ENCODE measurements around the gene SMIM13.

The SMIM13 gene

DNA sequence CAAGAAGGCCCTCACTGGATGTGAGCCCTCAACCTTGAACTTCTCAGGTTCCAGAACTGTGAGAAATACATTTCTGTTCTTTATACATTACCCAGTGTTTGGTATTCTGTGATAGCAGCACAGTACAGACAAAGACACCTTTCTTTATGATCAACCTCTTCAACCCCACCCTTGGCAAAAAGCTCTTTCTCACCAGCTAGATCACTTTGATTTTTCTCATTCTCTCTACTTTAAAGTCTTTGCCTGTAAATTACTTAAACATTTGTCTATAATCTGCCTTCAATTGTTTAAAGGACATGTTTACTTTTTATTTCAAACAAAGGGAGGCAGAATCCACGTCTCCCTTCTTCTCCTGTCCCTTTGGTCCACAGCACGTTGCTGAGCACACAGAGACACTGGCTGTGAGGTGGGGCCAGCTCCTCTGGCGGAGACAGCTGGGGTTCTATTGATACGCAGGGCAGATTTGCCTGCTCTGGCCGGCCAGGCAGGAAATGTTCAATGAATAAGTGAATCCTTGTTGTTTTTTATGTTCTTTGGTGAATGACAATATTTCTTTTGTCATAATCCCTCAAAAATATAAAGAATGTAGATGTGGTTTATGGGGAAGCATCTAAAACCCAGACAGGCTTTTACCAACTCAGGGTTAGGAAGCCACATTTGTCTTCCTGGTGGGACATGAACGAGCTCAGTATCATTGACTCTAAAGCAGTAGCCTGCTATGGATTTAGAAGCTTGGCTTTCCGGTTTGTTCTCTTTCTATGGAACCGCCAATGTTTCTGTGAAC lies 86.0 kb downstream of the SMIM13 start:
- no peaks in the 10 kb centered on the region for H3K4me1 Mint-ChIP-seq
- peaks cover 19% of the 10 kb centered on the region for H3K9me3 Mint-ChIP-seq
- no peak overlapping the region for H3K4me3 Mint-ChIP-seq
- no peak overlapping the region for H3K27ac Mint-ChIP-seq
- H3K27me3 Mint-ChIP-seq, result no peaks in the 10 kb centered on the region
- peaks cover 27% of the 10 kb centered on the region for H3K36me3 Mint-ChIP-seq

- H3K27me3 Mint-ChIP-seq, result no peaks in the 10 kb centered on the region
Observed at GRCh38 chr6:11181478-11182136, 88.0 kb downstream of the SMIM13 start.

DNA sequence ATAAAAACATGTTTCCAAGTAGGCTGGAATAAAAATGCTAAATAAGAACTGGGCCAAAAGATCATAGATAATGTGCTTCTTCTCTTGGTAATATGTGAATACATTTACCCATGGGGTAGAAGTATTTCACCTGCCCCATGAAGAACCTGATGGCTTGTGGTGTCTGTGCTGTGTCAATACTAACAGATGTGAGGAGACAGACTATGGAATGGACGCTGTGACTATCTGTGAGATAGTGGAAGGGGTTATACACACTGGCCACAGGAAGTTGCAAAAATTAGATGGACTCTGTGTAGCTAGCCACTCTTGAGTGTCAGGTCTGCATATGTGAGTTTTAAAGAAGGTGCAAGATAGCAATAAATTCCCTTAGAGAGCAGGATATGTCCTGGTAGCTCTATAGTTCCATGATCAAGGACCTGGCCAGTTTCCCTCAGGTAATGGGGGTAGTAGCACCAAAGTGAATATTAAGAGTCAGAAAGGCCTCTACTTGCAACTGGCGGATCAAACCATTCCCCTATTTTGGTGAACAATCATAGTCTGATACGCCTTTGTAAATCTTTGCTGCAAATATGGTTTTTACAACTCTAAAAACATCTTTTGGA lies 90.2 kb downstream of the SMIM13 start:
- Mint-ChIP-seq H3K4me3 (no peak overlapping the region), H3K27ac (no peak overlapping the region), H3K36me3 (peaks cover 54% of the 10 kb centered on the region), H3K9me3 (peaks cover 22% of the 10 kb centered on the region), H3K4me1 (no peaks in the 10 kb centered on the region), H3K27me3 (no peaks in the 10 kb centered on the region)

More at GRCh38 chr6:11181478-11182136, 88.0 kb downstream of the SMIM13 start:
- no peak overlapping the region for H3K27ac Mint-ChIP-seq
- H3K9me3 Mint-ChIP-seq, result peaks cover 22% of the 10 kb centered on the region
- H3K36me3 Mint-ChIP-seq, result peaks cover 37% of the 10 kb centered on the region
- H3K4me1 Mint-ChIP-seq, result no peaks in the 10 kb centered on the region
- no peak overlapping the region for H3K4me3 Mint-ChIP-seq

GRCh38 chr6:11185204-11185842 lies 91.7 kb downstream of the SMIM13 start:
- peaks cover 22% of the 10 kb centered on the region for H3K9me3 Mint-ChIP-seq
- H3K27me3 Mint-ChIP-seq, result no peaks in the 10 kb centered on the region
- H3K4me3 Mint-ChIP-seq, result no peak overlapping the region
- H3K4me1 Mint-ChIP-seq, result no peaks in the 10 kb centered on the region
- no peak overlapping the region for H3K27ac Mint-ChIP-seq
- peaks cover 57% of the 10 kb centered on the region for H3K36me3 Mint-ChIP-seq

GRCh38 chr6:11187301-11187700 lies 93.7 kb downstream of the SMIM13 start:
- Mint-ChIP-seq H3K27me3 (no peaks in the 10 kb centered on the region), H3K4me1 (no peaks in the 10 kb centered on the region), H3K36me3 (peaks cover 58% of the 10 kb centered on the region), H3K9me3 (peaks cover 10% of the 10 kb centered on the region), H3K27ac (no peak overlapping the region), H3K4me3 (no peak overlapping the region)

Measured in activated naive CD4-positive, alpha-beta T cell treated with anti-CD3 and anti-CD28 coated beads, Interleukin-2, amount 50 U/mL, for 24 hours (primary cell).